PFSK-1 (cell line): Measurements from ENCODE around the gene ZNF831.

Experiments
- REST ChIP-seq, 2 experiments: IDR thresholded peaks; 2 replicates each; pipeline versions ENCODE4 v1.6.1 to v1.8.0; 2011 to 2012; ENCODE audit warnings: low read depth in 2 of 2, low read length in 2 of 2, control low read depth in 1 of 2, inconsistent platforms in 1 of 2, mild to moderate bottlenecking in 1 of 2, moderate library complexity in 1 of 2; ENCODE audit not compliant: insufficient read depth in 1 of 2
- SIN3A ChIP-seq: IDR thresholded peaks from 2 replicates; pipeline ENCODE4 v1.6.1; 2012; ENCODE audit warnings: mild to moderate bottlenecking, low read length, moderate library complexity, borderline replicate concordance; ENCODE audit not compliant: insufficient read depth

DNA sequence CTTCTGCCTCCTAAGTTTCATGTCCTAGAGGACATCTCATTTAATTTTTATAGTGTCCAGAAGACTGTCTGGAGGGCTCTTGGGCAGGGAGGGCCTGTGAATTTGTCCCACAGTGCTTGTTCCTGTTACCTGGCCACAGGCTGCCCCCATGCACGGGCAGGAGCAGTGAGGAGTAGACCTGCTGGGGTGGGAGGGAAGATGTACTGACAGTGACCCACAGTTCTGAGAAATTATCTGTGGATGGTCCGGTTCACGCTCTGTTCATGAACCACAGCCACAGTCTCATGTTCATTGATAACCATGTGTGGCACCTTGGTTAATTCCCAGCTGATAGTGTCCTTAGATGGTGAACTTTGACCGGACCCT, 18.8 kb upstream of the ZNF831 start:
- TF ChIP-seq SIN3A (no peak), REST (IDR thresholded peaks at IDR 0.05; ENCODE audit: insufficient read depth in 1 of 2, low read depth in 2 of 2, low read length in 2 of 2) (no peak)
